Measurements from ENCODE around the gene SULT4A1. TPM values are rescaled to one million over a fixed set of nuclear protein-coding genes. Genes with fewer than 3 reads are reported as not detected.
A peak's percentile ranks its signal among the peaks of the same experiment; 100 is the strongest.

Gene SULT4A1
- total RNA-seq, 4 donors from 2014 or later, result 0.27 to 0.53 (median 0.47) TPM; not detected in 1

GRCh38 chr22:43828998-43829782 lies 33.1 kb downstream of the SULT4A1 start:
- no peaks in the 10 kb centered on the region for H3K4me1 ChIP-seq
- H3K27me3 ChIP-seq, result no peaks in the 10 kb centered on the region
- TF ChIP-seq POLR2A (IDR thresholded peaks at IDR 0.05) (no peak), CTCF (IDR thresholded peaks at IDR 0.05) (no peak)
- H3K4me3 ChIP-seq, result no peak overlapping the region
- no peaks in the 10 kb centered on the region for H3K36me3 ChIP-seq
- H3K9me3 ChIP-seq, result no peaks in the 10 kb centered on the region
- peak in 2 of 3 donors; percentile 37 to 62 for DNase-seq
- H3K27ac ChIP-seq, result no peak overlapping the region

- H3K4me1 ChIP-seq, result no peaks in the 10 kb centered on the region
- no peak for DNase-seq
- H3K27ac ChIP-seq, result no peak overlapping the region
- no peaks in the 10 kb centered on the region for H3K9me3 ChIP-seq
- no peaks in the 10 kb centered on the region for H3K36me3 ChIP-seq
- H3K27me3 ChIP-seq, result no peaks in the 10 kb centered on the region
- TF ChIP-seq CTCF (IDR thresholded peaks at IDR 0.05) (no peak), POLR2A (IDR thresholded peaks at IDR 0.05) (no peak)
- H3K4me3 ChIP-seq, result no peak overlapping the region
Measured at GRCh38 chr22:43828725-43828997, 33.7 kb downstream of the SULT4A1 start.

- no peaks in the 10 kb centered on the region for H3K4me1 ChIP-seq
- peak in 2 of 3 donors; percentile 39 for DNase-seq
- no peak overlapping the region for H3K4me3 ChIP-seq
- H3K9me3 ChIP-seq, result no peaks in the 10 kb centered on the region
- no peaks in the 10 kb centered on the region for H3K27me3 ChIP-seq
- H3K27ac ChIP-seq, result no peak overlapping the region
- H3K36me3 ChIP-seq, result no peaks in the 10 kb centered on the region
- TF ChIP-seq POLR2A (IDR thresholded peaks at IDR 0.05) (no peak), CTCF (IDR thresholded peaks at IDR 0.05) (no peak)
Measured at GRCh38 chr22:43827926-43828724, 34.2 kb downstream of the SULT4A1 start.

GRCh38 chr22:43827003-43827735 lies 35.1 kb downstream of the SULT4A1 start:
- DNase-seq, result peak in 1 of 3 donors; percentile 38
- no peaks in the 10 kb centered on the region for H3K36me3 ChIP-seq
- H3K27ac ChIP-seq, result peak overlapping the region in 1 of 4 donors; percentile 17
- no peaks in the 10 kb centered on the region for H3K9me3 ChIP-seq
- no peak overlapping the region for H3K4me3 ChIP-seq
- no peaks in the 10 kb centered on the region for H3K27me3 ChIP-seq
- no peaks in the 10 kb centered on the region for H3K4me1 ChIP-seq
- TF ChIP-seq CTCF (IDR thresholded peaks at IDR 0.05), result no peak
- TF ChIP-seq POLR2A (IDR thresholded peaks at IDR 0.05), result no peak

- DNase-seq, result peak in 1 of 3 donors; percentile 47
- Histone ChIP-seq H3K27me3 (no peaks in the 10 kb centered on the region), H3K27ac (peak overlapping the region in 1 of 4 donors; percentile 17), H3K4me1 (no peaks in the 10 kb centered on the region), H3K4me3 (no peak overlapping the region), H3K9me3 (no peaks in the 10 kb centered on the region), H3K36me3 (no peaks in the 10 kb centered on the region)
- TF ChIP-seq CTCF (IDR thresholded peaks at IDR 0.05), result peak in 3 of 6 experiments; percentile 30 to 41 (median 36)
- TF ChIP-seq POLR2A (IDR thresholded peaks at IDR 0.05), result no peak
Measured at GRCh38 chr22:43826142-43827002, 35.9 kb downstream of the SULT4A1 start.

All from Peyer's patch (tissue), 4 donors.